K562 (cell line): ENCODE measurements around the gene PARD6B. TPM values are rescaled to one million over a fixed set of nuclear protein-coding genes. Genes with fewer than 3 reads are reported as not detected.
A peak's percentile ranks its signal among the peaks of the same experiment; 100 is the strongest.

ENCODE experiments used
- CHD4 ChIP-seq: fragments of 200-600 bp; sonication (generic); IDR thresholded peaks from 3 replicates; pipeline ENCODE4 v1.6.1; 2012; ENCODE audit warnings: low read depth, mild to moderate bottlenecking, mixed read lengths, low read length, inconsistent platforms; ENCODE audit not compliant: insufficient read depth, insufficient replicate concordance, poor library complexity, severe bottlenecking
- CREB3L1 ChIP-seq: fragments of 450-650 bp; IDR thresholded peaks from 2 replicates; pipeline ENCODE4 v1.6.1; 2014; ENCODE audit warnings: low read depth, mild to moderate bottlenecking, moderate library complexity, borderline replicate concordance
- E2F4 ChIP-seq: sonication (generic); formaldehyde crosslinking; IDR thresholded peaks from 2 replicates; pipeline ENCODE4 v1.8.0; 2022; ENCODE audit warnings: mild to moderate bottlenecking, low read depth, missing genetic modification reagents
- FOXM1 ChIP-seq, 2 experiments: fragments of 450-650 bp in 1 of 2; sonication (generic) in 1 of 2; formaldehyde crosslinking in 1 of 2; IDR thresholded peaks; 2 replicates each; pipeline versions ENCODE4 v1.6.1 to v1.9.0; 2017 to 2022; ENCODE audit warnings: low read depth in 2 of 2, mild to moderate bottlenecking in 2 of 2, missing genetic modification reagents in 1 of 2, moderate library complexity in 1 of 2
- KAT8 ChIP-seq: fragments of 450-650 bp; IDR thresholded peaks from 2 replicates; pipeline ENCODE4 v1.6.1; 2016; ENCODE audit warnings: low read depth, mild to moderate bottlenecking
- NFIX ChIP-seq: fragments of 250-450 bp; sonication (Bioruptor Pico); IDR thresholded peaks from 2 replicates; pipeline ENCODE4 v1.4.0; 2020; ENCODE audit warnings: low read depth, mild to moderate bottlenecking, moderate library complexity
- SLC30A9 ChIP-seq: fragments of 250-450 bp; sonication (Bioruptor Pico); IDR thresholded peaks from 2 replicates; pipeline ENCODE4 v1.8.0; 2022; ENCODE audit warnings: mild to moderate bottlenecking, moderate library complexity
- USF1 ChIP-seq: sonication (generic); formaldehyde crosslinking; IDR thresholded peaks from 2 replicates; pipeline ENCODE4 v1.9.0; 2022; ENCODE audit warnings: mild to moderate bottlenecking, missing genetic modification reagents
- VEZF1 ChIP-seq: fragments of 200-800 bp; sonication (Bioruptor generic); IDR thresholded peaks from 2 replicates; pipeline ENCODE4 v1.6.1; 2017; ENCODE audit warnings: missing genetic modification characterization, missing compliant biosample characterization
- ZBTB49 ChIP-seq: sonication (generic); formaldehyde crosslinking; IDR thresholded peaks from 2 replicates; pipeline ENCODE4 v1.8.0; 2022; ENCODE audit warnings: missing genetic modification reagents, mild to moderate bottlenecking, borderline replicate concordance
- ZBTB9 ChIP-seq: fragments of 450-650 bp; formaldehyde crosslinking; IDR thresholded peaks from 2 replicates; pipeline ENCODE4 v1.4.0; 2020; ENCODE audit warnings: mild to moderate bottlenecking, moderate library complexity
- ZNF124 ChIP-seq: sonication (generic); formaldehyde crosslinking; IDR thresholded peaks from 2 replicates; pipeline ENCODE4 v1.8.1; 2022; ENCODE audit warnings: missing genetic modification reagents
- ZNF133 ChIP-seq: fragments of 250-450 bp; sonication (Bioruptor Pico); IDR thresholded peaks from 2 replicates; pipeline ENCODE4 v1.4.0; 2020; ENCODE audit warnings: mild to moderate bottlenecking
- ZNF134 ChIP-seq: fragments of 250-450 bp; sonication (Bioruptor Pico); conservative IDR thresholded peaks from 2 replicates; pipeline ENCODE4 v1.4.0; 2020
- ZNF512 ChIP-seq: IDR thresholded peaks from 2 replicates; pipeline ENCODE4 v1.6.1; 2016; ENCODE audit warnings: missing genetic modification characterization, missing compliant biosample characterization
- ZNF778 ChIP-seq: fragments of 450-650 bp; formaldehyde crosslinking; IDR thresholded peaks from 2 replicates; pipeline ENCODE4 v1.4.0; 2020; ENCODE audit warnings: mild to moderate bottlenecking, moderate library complexity
- polyA plus RNA-seq, 8 experiments: library from polyadenylated mRNA; depleted of rRNA in 4 of 8; stranded (reverse) in 5 of 8; unstranded in 3 of 8; fragments of >200 nt; fragmentation: Nextera tagmentation in 2 of 8; fragmentation: Illumina TruSeq in 1 of 8; extraction: Ambion mirVana in 2 of 8; extraction: Trizol in 1 of 8; gene quantifications; 2 replicates each; pipeline versions ENCODE4 v1.2.1 to v1.2.3, GENCODE V29; 2011 to 2014; ENCODE audit warnings: inconsistent platforms in 1 of 8, missing spikeins in 1 of 8
- total RNA-seq, 7 experiments: library from RNA; depleted of rRNA in 6 of 7; stranded (reverse); fragments of >200 nt in 6 of 7; fragmentation: Illumina TruSeq in 2 of 7; extraction: Trizol in 2 of 7; gene quantifications; 2 replicates each; pipeline versions ENCODE4 v1.2.1 to v1.2.3, GENCODE V29; 2011 to 2021; ENCODE audit warnings: low replicate concordance in 1 of 7

Gene PARD6B
- total and polyA plus RNA-seq, 9 of the 15 experiments (the other 6 are each of a cell fraction or from before 2014, with no cell fraction given) = 1.7 to 12.3 (median 5.5) TPM

- no peak for TF ChIP-seq NFIX (CRISPR knock-in tag)
- TF ChIP-seq USF1 (CRISPR knock-in tag) = no peak
- TF ChIP-seq ZNF133 (CRISPR knock-in tag) = no peak
- TF ChIP-seq CREB3L1 = peak; percentile 83
- no peak for TF ChIP-seq ZNF512 (tag)
- peak; percentile 51; the same call in 1 of the 2 replicates for TF ChIP-seq ZNF134 (CRISPR knock-in tag)
- TF ChIP-seq SLC30A9 (CRISPR knock-in tag) = no peak
- TF ChIP-seq KAT8 = no peak
- no peak for TF ChIP-seq FOXM1 (IDR thresholded peaks at IDR 0.05; ENCODE audit: low read depth)
- no peak for TF ChIP-seq FOXM1 (CRISPR knock-in tag; IDR thresholded peaks at IDR 0.05; ENCODE audit: low read depth)
- TF ChIP-seq VEZF1 (CRISPR knock-in tag) = peak; percentile 62
- TF ChIP-seq ZBTB49 = no peak
- TF ChIP-seq E2F4 (CRISPR knock-in tag) = no peak
- TF ChIP-seq ZBTB9 (CRISPR knock-in tag) = peak; percentile 87
- no peak for TF ChIP-seq ZNF778 (CRISPR knock-in tag)
- no peak for TF ChIP-seq ZNF124 (CRISPR knock-in tag)
- TF ChIP-seq CHD4 = no peak
These were observed 59.4 kb downstream of the PARD6B start (continued) for GRCh38 chr20:50790651-50791277.
